ENCODE measurements around the gene MYBPC2. TPM values are rescaled to one million over a fixed set of nuclear protein-coding genes. Genes with fewer than 3 reads are reported as not detected.
"Not testable (repeated sequence)": the region's sequence is repeated elsewhere in the genome, so short reads cannot be mapped to it uniquely, and the experiment has no call there.

The MYBPC2 gene
- polyA plus RNA-seq, 1 donor, result 287 TPM

DNA sequence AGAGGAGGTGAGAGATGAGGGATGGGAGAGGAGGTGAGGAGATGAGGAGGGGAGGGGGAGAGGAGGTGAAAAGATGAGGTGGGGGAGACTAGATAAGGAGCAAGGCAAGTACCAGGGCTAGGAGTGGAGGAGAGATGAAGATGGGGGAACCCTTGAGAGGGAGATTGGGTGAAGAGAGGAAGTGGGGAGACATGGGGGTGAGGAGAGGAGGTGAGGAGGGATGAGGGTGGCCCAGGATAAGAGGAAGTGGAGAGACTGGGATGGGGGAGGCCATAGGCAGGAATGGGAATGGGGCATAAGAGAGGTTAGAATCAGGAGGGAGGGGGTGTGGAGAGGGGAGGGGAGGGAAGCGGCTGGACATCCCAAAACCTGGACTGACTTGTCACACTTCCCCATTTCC is 26.9 kb downstream of the MYBPC2 start:
- no peak for DNase-seq

DNA sequence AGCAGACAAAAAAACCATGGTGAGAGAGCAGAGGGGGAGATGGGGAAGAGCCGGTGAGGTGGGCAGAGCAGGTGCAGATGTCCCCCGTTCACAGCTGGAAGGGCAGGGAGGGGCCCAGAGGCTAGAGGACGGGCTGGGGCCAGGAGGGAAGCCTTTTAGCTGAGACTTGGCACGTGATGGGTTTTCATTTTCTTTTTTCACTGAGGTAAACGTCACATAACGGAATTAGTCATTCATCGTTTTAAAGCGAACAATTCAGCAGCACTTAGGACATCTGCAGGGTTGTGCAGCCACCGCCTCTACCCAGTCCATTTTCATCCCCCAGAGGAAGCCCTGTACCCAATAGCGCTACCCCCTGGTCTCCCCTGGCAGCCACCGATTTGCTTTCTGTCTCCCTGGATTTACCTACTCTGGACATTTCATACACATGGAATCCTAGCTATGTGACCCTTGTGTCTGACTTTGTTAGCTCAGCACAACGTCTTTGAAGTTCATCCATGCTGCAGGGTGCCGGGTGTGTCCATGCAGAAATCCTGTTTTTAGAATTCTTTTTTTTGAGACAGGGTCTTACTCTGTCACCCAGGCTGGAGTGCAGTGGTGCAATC is 27.6 kb downstream of the MYBPC2 start:
- DNase-seq, result no peak

GRCh38 chr19:50461066-50461875 is 28.6 kb downstream of the MYBPC2 start:
- DNase-seq, result peak; percentile 67

- DNase-seq, result no peak
Measured at GRCh38 chr19:50462970-50463369, 30.3 kb downstream of the MYBPC2 start.

DNA sequence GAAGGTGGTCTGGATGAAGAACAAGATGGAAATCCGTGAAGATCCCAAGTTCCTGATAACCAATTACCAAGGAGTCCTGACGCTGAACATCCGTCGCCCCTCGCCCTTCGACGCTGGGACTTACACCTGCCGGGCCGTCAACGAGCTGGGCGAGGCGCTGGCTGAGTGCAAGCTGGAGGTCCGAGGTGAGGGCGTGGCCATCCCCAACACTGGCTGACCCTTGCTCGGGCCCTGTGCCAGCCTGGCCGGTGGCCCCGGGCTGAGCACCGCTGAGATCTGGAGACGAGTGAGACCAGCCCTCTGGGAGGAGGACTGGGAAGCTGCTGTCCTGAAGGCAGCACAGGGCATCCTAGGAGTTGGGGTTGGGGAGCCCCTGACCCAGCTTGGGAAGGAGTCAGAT is 31.7 kb downstream of the MYBPC2 start:
- no peak for DNase-seq

- no peak for DNase-seq
Measured at GRCh38 chr19:50465000-50465399, 32.3 kb downstream of the MYBPC2 start.

- DNase-seq, result peak; percentile 53
Measured at GRCh38 chr19:50465986-50466705, 33.5 kb downstream of the MYBPC2 start.

GRCh38 chr19:50466706-50467039 is 34.0 kb downstream of the MYBPC2 start:
- DNase-seq, result no peak

- DNase-seq, result no peak
Measured at GRCh38 chr19:50467566-50467965, 34.9 kb downstream of the MYBPC2 start.

DNA sequence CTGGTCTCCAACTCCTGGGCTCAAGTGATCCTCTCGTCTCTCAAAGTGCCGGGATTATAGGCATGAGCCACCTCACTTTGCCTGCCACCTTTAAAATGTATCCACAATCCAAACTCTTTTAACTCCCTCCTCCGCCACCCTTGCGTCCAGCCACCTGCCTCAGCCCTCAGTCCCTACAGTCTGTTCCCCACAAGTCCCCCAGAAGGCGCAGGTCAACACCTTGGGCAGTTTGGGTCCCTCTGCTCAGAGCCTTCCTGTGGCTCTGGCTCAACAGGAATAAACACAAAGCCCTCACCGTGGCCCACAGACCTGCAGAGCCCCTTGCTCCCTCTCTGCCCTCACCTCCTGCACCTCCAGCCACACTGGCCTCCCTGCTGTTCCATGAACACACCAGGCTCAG is 36.1 kb downstream of the MYBPC2 start:
- no peak for DNase-seq

DNA sequence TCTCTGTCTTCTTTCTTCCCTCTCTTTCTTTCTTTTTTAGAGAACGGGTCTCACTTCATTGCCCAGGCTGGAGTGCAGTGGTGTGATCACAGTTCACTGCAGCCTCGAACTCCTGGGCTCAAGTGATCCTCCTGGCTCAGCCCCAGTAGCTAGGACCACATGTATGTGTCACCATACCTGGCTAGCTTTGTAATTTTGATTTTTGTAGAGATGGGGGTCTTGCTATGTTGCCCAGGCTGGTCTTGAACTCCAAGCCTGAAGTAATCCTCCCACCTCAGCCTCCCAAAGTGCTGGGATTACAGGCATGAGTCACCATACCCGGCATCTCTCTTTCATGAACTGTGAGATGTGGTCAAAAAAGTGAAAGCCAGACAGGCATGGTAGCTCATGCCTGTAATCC is 40.6 kb downstream of the MYBPC2 start:
- DNase-seq, result not testable (repeated sequence)

DNA sequence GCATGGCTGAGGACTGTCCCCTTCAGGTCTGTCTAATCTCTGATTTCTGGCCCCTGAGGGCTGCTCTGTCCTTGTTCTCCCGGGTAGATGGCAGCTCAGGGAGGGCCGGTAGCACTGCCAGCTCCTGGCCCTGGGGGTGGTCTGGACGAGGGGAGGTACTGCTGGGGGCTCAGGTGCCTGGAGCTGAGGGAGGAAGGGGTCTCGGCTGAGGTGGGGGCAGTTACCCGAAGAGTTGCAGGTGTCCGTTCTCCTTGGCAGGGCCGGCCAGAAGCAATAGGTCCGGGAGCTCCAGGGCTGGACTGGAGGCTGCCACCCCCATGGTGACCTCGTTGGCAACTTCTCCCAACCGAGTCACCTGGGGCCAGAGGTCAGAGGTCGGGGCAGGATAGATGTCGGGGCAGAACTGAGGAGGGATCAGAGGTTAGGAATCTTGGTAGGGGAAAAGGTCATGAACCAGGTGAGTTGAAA is 42.4 kb downstream of the MYBPC2 start:
- no peak for DNase-seq

- no peak for DNase-seq
Measured at GRCh38 chr19:50475736-50476223, 43.1 kb downstream of the MYBPC2 start.

DNA sequence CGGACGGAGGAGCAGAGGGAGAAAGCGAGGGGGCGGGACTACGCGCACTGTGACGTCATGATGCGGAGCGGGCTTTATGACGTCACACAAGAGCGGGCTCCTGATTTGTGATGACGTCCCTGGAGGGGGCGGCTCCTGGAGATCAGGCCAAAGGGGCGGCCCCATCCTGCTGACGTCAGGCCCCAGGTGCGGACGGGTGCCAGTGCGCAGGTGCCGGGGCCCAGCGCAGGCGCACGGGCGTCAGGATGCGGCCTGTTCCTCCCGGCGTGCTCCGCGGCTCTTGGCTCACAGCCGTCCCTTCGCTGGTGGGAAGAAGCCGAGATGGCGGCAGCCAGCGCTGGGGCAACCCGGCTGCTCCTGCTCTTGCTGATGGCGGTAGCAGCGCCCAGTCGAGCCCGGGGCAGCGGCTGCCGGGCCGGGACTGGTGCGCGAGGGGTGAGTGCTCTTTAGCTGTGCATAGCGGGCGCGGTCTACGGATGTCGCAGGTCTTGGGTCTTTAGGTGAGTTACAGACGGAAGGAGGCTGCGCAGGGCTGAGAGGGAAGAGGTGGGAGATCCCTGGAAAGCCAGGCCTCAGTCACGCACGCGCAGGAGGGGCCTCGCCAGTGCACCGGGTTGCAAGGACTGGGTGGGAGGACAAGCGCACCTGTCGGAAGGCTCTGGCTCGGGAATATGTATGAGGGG is 43.7 kb downstream of the MYBPC2 start, which contains the start of the genes EMC10 and GARIN5A:
TSS of gene EMC10 (plus strand) at position 284 of the 683 bp plus-strand sequence. CDS start at position 322, 38 bp downstream.
TSS of gene GARIN5A (minus strand) at position 625 of the 683 bp plus-strand sequence. CDS start at position 165, 460 bp downstream.
- DNase-seq, result peak; percentile 95

GRCh38 chr19:50476907-50477238 is 44.2 kb downstream of the MYBPC2 start:
- DNase-seq, result no peak

DNA sequence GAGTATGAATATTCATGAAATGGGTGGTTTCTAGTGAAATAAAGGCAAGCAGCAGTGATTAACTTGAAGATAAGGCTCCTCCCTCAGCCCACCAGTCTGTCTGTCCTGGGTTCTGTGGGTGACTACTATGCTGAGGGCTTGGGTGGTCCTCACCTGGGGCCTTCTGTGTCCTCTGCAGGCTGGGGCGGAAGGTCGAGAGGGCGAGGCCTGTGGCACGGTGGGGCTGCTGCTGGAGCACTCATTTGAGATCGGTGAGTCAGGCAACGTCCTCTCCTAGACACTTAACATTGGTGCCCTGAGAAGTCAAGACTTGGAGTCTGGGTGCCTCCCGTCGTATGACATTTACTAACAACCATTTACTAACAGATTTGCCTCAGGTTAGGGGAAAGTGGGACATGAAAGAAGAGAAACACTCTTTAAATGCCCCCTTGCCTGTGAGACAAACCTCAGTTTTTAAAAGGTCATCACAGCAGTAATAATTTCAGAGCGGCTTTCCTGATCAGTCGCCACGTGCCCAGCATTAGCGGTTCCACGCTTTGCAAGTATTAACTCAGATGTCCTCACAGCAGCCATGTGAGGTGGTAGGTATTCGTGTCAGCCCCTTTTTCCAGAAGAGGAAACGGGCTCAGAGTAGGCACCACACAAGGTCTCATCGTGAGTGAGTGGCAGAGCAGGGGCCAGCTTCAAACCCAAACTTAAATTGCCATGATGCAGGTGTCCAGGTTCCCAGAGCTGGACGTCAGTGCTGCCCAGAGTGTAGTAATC is 45.2 kb downstream of the MYBPC2 start:
- no peak for DNase-seq

DNA sequence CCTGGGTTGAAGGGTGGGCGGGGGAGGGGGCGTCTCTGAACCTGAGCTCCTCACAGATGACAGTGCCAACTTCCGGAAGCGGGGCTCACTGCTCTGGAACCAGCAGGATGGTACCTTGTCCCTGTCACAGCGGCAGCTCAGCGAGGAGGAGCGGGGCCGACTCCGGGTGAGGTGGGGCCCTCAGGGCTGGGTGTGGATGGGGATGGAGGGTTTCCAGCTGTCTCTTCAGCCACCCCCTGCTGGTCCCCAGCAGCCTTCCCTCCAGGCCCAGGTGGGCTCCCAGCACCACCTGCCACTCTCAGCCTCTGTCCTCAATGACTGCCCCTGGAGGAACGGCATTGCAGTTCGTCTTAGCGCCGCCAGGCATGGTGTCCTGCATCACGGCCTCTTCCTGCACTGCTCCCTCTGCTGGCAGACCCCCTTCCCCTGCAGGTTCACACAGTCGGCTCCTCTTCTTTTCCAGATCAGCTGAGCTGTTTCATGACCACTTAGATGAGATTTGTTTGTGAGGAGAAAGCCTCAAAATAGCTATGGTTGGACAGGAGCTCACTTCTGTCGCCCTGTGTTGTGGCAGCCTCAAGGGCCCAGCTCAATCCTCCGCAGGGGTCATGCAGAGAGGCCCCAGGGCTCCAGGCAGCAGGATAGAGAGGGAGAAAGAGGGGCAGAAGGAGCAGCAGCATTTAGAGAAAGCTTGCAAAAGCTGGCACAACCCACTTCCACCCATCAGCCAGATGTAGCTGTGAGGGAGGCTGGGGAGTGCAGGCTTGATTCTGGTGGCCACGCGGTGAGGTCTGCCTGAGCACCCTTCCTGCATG is 46.4 kb downstream of the MYBPC2 start:
- no peak for DNase-seq

- DNase-seq, result no peak
Measured at GRCh38 chr19:50479761-50480251, 47.1 kb downstream of the MYBPC2 start.

DNA sequence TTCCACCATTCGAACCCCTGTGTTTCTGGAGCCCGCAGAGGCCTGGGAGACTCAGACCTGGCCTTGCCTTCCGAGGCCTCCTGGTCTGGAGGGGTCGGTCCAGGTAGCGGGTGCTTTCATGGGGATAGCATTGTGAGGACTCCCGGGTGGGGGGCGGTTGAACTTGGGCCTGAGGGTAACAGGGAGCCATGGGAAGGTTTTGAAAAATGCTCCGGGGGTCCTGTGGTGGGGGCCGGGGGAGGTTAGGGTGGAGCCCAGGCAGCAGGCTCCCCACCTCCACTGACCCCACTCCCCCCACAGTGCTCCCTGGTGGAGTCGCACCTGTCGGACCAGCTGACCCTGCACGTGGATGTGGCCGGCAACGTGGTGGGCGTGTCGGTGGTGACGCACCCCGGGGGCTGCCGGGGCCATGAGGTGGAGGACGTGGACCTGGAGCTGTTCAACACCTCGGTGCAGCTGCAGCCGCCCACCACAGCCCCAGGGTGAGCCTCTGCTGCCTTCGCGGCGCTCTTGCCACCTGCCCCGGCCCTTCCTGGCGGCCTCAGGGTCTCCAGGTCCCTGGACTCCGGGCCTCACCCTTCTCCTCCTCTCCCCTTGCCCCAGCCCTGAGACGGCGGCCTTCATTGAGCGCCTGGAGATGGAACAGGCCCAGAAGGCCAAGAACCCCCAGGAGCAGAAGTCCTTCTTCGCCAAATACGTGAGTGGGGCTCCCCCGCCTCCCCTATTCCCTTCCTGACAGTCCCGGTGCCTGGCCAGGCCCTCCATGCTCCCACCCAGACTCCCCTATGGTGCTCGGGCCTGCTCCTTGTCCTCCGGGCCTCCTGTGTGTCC is 47.8 kb downstream of the MYBPC2 start:
- no peak for DNase-seq

Measured in hindlimb muscle (tissue), 1 donor.